Upper lobe of left lung (tissue), 4 donors: ENCODE measurements around the gene ILKAP.

Experiments used
- CTCF ChIP-seq, 6 experiments: fragments of 450-650 bp in 4 of 6; fragments of 200-600 bp in 2 of 6; sonication (generic) in 2 of 6; IDR thresholded peaks; one replicate each; pipeline ENCODE4 v1.5.1; 2016 to 2019; ENCODE audit warnings: antibody characterized with exemption in 6 of 6
- POLR2A ChIP-seq, 4 donors: fragments of 450-650 bp; IDR thresholded peaks; one replicate each; pipeline ENCODE4 v1.5.1; 2016 to 2017; ENCODE audit warnings: antibody characterized with exemption in 4 of 4, mild to moderate bottlenecking in 2 of 4
- POLR2AphosphoS5 ChIP-seq, 2 donors: sonication (generic); formaldehyde crosslinking; IDR thresholded peaks; one replicate each; pipeline ENCODE4 v1.5.1; 2017; ENCODE audit warnings: antibody characterized with exemption in 2 of 2

GRCh38 chr2:238120463-238121298 lies 82.8 kb downstream of the ILKAP start:
- TF ChIP-seq POLR2A (IDR thresholded peaks at IDR 0.05): no peak
- no peak for TF ChIP-seq POLR2AphosphoS5 (IDR thresholded peaks at IDR 0.05)
- TF ChIP-seq CTCF (IDR thresholded peaks at IDR 0.05): no peak
